ENCODE results near the gene COL15A1. TPM values are rescaled to one million over a fixed set of nuclear protein-coding genes. Genes with fewer than 3 reads are reported as not detected.

COL15A1 gene
- total RNA-seq, 2 donors from 2014 or later: not detected

DNA sequence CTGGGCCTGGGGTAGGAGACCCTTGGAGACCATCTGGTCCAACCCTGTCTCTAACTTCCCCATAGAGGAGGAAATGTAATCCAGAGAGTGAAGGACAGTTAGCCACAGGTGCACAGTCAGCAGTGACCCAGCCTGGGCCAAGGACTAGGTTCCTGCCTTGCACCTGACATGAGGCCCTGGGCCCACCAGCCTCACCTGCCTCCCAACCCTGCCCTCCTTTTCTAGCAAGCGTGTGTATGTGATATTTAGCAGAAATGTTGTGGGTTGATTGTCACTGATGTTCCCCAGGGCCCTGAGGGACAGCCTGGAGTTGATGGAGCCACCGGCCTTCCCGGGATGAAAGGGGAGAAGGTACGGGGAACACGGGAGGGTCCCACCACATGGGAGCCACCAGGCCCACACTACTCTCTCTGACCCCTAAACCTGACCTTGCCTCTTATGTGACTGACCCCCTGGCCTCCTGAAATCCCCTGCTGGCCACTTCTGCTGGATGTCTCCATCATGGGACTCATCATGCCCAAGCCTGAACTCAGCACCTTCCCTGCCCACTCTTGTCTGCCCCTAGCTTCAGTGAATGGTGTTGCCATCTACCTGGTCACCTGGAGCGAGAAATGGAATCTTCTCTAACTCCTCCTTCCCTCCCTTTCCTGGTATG lies 82.0 kb downstream of the COL15A1 start:
- no peak for DNase-seq
- Mint-ChIP-seq H3K4me3 (no peak overlapping the region), H3K27me3 (no peaks in the 10 kb centered on the region), H3K36me3 (ENCODE audit: low read depth) (no peaks in the 10 kb centered on the region), H3K27ac (no peak overlapping the region), H3K4me1 (peaks cover 19% of the 10 kb centered on the region)
- no peak for ATAC-seq
- no peaks in the 10 kb centered on the region for H3K9me3 ChIP-seq (ENCODE audit: control insufficient read depth, low read length, poor library complexity, severe bottlenecking)

DNA sequence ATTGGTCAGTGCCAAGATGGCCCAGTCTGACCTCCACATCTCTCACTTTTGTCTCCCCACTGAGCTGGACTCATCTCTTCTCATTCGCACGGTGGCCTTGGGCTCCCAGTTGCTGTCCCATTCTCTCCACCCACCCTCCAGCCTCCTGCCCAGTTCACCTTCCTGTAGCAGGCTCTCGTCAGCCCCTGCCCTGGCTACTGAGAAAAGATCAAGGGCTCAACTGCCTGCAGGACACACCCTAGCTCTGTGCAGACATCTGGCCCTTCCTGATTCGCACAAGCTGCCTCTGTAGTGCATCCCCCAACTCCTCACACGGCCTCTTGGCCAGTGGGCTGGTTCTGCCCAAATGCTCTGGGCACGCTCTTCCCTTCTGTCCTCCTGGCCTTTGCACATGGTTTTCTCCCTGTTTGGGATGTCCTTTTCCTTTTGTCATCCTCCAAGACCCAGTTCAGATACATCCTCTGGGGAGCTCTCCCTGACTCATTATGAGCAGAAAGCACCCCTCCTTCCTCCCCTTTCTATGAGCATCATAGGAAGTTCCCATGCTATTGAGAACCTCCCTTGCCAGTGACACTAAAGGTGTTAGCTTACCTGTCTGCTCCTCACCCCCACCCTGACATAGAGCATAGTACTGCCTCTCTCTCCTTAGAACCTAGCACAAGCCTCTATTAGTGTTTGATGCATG lies 82.7 kb downstream of the COL15A1 start:
- Mint-ChIP-seq H3K4me1 (peaks cover 19% of the 10 kb centered on the region), H3K27ac (no peak overlapping the region), H3K4me3 (no peak overlapping the region), H3K36me3 (ENCODE audit: low read depth) (no peaks in the 10 kb centered on the region), H3K27me3 (no peaks in the 10 kb centered on the region)
- no peak for ATAC-seq
- no peaks in the 10 kb centered on the region for H3K9me3 ChIP-seq (ENCODE audit: control insufficient read depth, low read length, poor library complexity, severe bottlenecking)
- DNase-seq: no peak

DNA sequence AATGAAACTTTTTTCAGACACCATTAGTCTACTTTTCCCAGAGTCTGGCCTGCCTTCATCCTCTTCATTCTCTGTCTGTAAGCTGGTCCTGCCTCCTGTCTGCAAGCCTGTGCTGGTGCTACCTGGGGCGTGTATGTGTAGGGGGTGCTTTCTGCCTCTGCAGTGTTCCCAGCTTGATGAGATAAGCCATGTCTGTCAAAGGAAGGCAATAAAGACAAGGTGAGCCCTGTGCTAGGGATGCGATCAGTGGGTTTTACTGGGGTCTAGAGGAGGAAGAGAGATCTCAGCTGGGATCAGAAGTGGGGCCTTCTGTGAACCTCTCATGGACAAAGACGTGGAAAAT lies 83.2 kb downstream of the COL15A1 start:
- no peaks in the 10 kb centered on the region for H3K9me3 ChIP-seq (ENCODE audit: control insufficient read depth, low read length, poor library complexity, severe bottlenecking)
- Mint-ChIP-seq H3K4me1 (peaks cover 19% of the 10 kb centered on the region), H3K4me3 (no peak overlapping the region), H3K36me3 (ENCODE audit: low read depth) (no peaks in the 10 kb centered on the region), H3K27me3 (no peaks in the 10 kb centered on the region), H3K27ac (no peak overlapping the region)
- DNase-seq (no peak), ATAC-seq (no peak)

DNA sequence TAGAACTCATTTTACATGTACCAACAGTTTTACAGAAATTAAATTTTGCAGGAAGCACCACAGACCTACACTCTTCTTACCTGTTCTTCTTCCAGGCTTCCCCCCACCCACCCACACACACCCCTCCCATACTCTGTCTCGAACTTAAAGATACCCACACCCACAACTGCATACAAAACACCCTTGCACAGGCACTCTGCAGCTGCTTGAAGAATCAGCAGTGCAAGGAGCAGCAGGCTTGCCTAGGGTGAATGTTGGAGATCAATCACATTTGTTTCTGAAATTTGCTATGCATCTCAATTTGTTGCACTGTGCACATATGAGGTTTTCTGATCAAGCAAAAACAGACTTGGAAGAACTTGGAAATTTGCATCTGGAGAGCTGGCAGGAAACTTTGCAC lies 83.7 kb downstream of the COL15A1 start:
- Mint-ChIP-seq H3K36me3 (ENCODE audit: low read depth) (no peaks in the 10 kb centered on the region), H3K4me1 (peaks cover 19% of the 10 kb centered on the region), H3K27me3 (no peaks in the 10 kb centered on the region), H3K27ac (no peak overlapping the region), H3K4me3 (no peak overlapping the region)
- H3K9me3 ChIP-seq (ENCODE audit: control insufficient read depth, low read length, poor library complexity, severe bottlenecking): no peaks in the 10 kb centered on the region
- ATAC-seq: no peak
- no peak for DNase-seq

- DNase-seq: no peak
- H3K4me1 Mint-ChIP-seq: peaks cover 13% of the 10 kb centered on the region
- H3K36me3 Mint-ChIP-seq (ENCODE audit: low read depth): peaks cover under 1% of the 10 kb centered on the region
- no peaks in the 10 kb centered on the region for H3K27me3 Mint-ChIP-seq
- ATAC-seq: no peak
- H3K4me3 Mint-ChIP-seq: no peak overlapping the region
- H3K27ac Mint-ChIP-seq: no peak overlapping the region
- no peaks in the 10 kb centered on the region for H3K9me3 ChIP-seq (ENCODE audit: control insufficient read depth, low read length, poor library complexity, severe bottlenecking)
These were observed 85.5 kb downstream of the COL15A1 start for GRCh38 chr9:99029083-99029645.

GRCh38 chr9:99030092-99030511 lies 86.4 kb downstream of the COL15A1 start:
- H3K4me3 Mint-ChIP-seq: no peak overlapping the region
- no peaks in the 10 kb centered on the region for H3K9me3 ChIP-seq (ENCODE audit: control insufficient read depth, low read length, poor library complexity, severe bottlenecking)
- H3K27ac Mint-ChIP-seq: no peak overlapping the region
- H3K27me3 Mint-ChIP-seq: no peaks in the 10 kb centered on the region
- peaks cover 2% of the 10 kb centered on the region for H3K36me3 Mint-ChIP-seq (ENCODE audit: low read depth)
- H3K4me1 Mint-ChIP-seq: peaks cover 13% of the 10 kb centered on the region
- ATAC-seq (no peak), DNase-seq (no peak)

GRCh38 chr9:99030610-99031109 lies 87.0 kb downstream of the COL15A1 start:
- DNase-seq (no peak), ATAC-seq (no peak)
- no peak overlapping the region for H3K27ac Mint-ChIP-seq
- H3K36me3 Mint-ChIP-seq (ENCODE audit: low read depth): peaks cover 5% of the 10 kb centered on the region
- peaks cover 18% of the 10 kb centered on the region for H3K4me1 Mint-ChIP-seq
- no peaks in the 10 kb centered on the region for H3K27me3 Mint-ChIP-seq
- H3K9me3 ChIP-seq (ENCODE audit: control insufficient read depth, low read length, poor library complexity, severe bottlenecking): no peaks in the 10 kb centered on the region
- H3K4me3 Mint-ChIP-seq: no peak overlapping the region

DNA sequence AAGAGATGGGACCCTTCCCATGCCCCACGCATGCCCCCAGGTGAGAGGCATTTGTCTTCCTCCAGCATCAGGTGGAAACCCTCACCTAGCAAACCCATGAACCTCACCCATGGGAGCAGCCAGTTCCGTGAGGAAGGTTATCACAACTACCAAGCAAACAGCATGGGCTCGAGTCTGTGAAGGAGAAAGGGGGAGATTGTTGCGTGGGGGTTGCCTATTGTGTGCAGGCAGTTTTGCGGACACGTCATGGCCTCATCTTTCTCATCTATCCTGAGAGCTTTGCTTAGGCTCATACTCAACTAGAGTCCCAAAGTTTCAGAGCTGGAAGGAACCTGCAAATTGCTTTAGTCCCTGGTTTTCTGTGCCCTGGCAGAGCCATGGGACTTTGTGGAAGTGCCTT lies 87.6 kb downstream of the COL15A1 start:
- Mint-ChIP-seq H3K4me3 (no peak overlapping the region), H3K27ac (no peak overlapping the region), H3K4me1 (peaks cover 18% of the 10 kb centered on the region), H3K27me3 (no peaks in the 10 kb centered on the region), H3K36me3 (ENCODE audit: low read depth) (peaks cover 5% of the 10 kb centered on the region)
- H3K9me3 ChIP-seq (ENCODE audit: control insufficient read depth, low read length, poor library complexity, severe bottlenecking): no peaks in the 10 kb centered on the region
- no peak for ATAC-seq
- no peak for DNase-seq

DNA sequence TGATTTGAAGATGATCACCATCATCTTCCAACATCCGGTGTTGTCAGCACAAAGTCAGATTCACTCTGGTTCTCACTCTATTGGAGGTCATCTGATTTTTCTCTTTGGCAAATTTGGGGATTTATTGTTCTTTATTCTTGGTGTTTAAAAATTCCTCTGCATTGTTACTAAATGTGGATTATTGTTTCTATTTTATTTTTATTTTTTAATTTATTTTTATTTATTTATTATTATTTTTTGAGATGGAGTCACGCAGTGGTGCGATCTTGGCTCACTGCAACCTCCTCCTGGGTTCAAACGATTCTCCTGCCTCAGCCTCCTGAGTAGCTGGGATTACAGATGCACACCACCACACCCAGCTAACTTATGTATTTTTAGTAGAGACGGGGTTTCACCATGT lies 88.3 kb downstream of the COL15A1 start:
- ATAC-seq (no peak), DNase-seq (no peak)
- H3K36me3 Mint-ChIP-seq (ENCODE audit: low read depth): peaks cover 5% of the 10 kb centered on the region
- H3K27me3 Mint-ChIP-seq: no peaks in the 10 kb centered on the region
- H3K27ac Mint-ChIP-seq: no peak overlapping the region
- H3K9me3 ChIP-seq (ENCODE audit: control insufficient read depth, low read length, poor library complexity, severe bottlenecking): no peaks in the 10 kb centered on the region
- no peak overlapping the region for H3K4me3 Mint-ChIP-seq
- H3K4me1 Mint-ChIP-seq: peaks cover 14% of the 10 kb centered on the region

GRCh38 chr9:99034149-99034548 lies 90.4 kb downstream of the COL15A1 start:
- no peak for DNase-seq
- H3K9me3 ChIP-seq (ENCODE audit: control insufficient read depth, low read length, poor library complexity, severe bottlenecking): no peaks in the 10 kb centered on the region
- H3K36me3 Mint-ChIP-seq (ENCODE audit: low read depth): peaks cover 9% of the 10 kb centered on the region
- no peak for ATAC-seq
- no peaks in the 10 kb centered on the region for H3K27me3 Mint-ChIP-seq
- no peak overlapping the region for H3K27ac Mint-ChIP-seq
- no peak overlapping the region for H3K4me3 Mint-ChIP-seq
- peaks cover 11% of the 10 kb centered on the region for H3K4me1 Mint-ChIP-seq

DNA sequence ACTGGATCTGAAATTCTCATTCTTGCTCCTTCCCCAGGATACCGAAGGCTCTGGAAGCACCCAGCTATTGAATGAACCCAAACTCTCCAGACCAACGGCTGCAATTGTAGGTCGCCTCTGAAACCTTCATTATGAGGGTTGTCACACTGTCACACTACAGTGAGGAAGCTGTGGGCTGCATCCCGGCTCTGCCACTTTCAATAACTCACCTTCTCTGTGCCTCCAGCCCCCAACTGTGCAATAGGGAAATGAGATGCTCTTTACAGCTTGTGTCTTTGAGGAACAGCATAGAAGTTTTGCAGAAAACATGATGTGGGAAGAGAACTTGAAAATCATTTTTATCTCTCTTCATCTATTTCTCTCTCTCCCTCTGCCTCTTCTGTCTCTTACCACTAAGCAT lies 91.6 kb downstream of the COL15A1 start:
- H3K4me1 Mint-ChIP-seq: peaks cover 14% of the 10 kb centered on the region
- peaks cover 9% of the 10 kb centered on the region for H3K36me3 Mint-ChIP-seq (ENCODE audit: low read depth)
- H3K9me3 ChIP-seq (ENCODE audit: control insufficient read depth, low read length, poor library complexity, severe bottlenecking): no peaks in the 10 kb centered on the region
- DNase-seq: no peak
- peak overlapping the region; percentile 39 for H3K27ac Mint-ChIP-seq
- H3K4me3 Mint-ChIP-seq: no peak overlapping the region
- H3K27me3 Mint-ChIP-seq: no peaks in the 10 kb centered on the region
- no peak for ATAC-seq

DNA sequence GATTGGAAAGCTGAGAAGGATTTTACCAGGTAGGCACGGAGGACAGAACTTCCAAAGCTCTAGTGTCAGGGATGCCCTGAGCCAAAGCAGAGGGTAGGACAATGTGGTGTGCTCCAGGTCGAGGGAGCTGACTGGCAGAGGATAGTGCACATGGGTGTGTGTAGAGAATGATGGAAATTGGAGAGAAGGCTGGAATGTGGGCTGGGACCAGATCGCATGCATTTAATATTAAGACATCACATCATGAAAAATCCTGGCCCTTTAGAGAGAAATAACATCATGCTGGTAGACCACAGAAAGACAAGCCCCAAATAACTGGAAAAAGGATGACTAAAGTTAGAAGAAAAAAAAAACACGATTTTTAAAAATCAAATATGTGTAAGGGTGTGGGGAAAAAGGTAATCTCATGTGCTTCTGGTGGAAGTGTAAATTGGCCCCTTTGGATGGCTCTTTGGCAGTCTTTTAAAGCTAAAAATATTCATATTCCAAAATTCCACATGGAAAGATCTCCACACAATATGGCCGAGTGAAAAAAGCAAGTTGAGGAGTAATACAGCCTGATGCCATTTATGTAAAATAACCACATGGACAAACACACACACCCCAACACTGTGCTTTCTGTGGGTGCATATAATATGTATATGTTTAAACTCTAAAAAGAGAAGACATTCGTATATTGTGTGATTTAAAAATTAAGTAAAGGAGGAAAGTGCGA lies 94.2 kb downstream of the COL15A1 start:
- ATAC-seq (no peak), DNase-seq (no peak)
- Mint-ChIP-seq H3K27me3 (no peaks in the 10 kb centered on the region), H3K4me3 (no peak overlapping the region), H3K36me3 (ENCODE audit: low read depth) (peaks cover 9% of the 10 kb centered on the region), H3K27ac (no peak overlapping the region), H3K4me1 (peaks cover 14% of the 10 kb centered on the region)
- H3K9me3 ChIP-seq (ENCODE audit: control insufficient read depth, low read length, poor library complexity, severe bottlenecking): no peaks in the 10 kb centered on the region

GRCh38 chr9:99038484-99038820 lies 94.7 kb downstream of the COL15A1 start:
- Mint-ChIP-seq H3K27ac (no peak overlapping the region), H3K27me3 (no peaks in the 10 kb centered on the region), H3K4me1 (peaks cover 14% of the 10 kb centered on the region), H3K36me3 (ENCODE audit: low read depth) (peaks cover 9% of the 10 kb centered on the region), H3K4me3 (no peak overlapping the region)
- ATAC-seq: no peak
- H3K9me3 ChIP-seq (ENCODE audit: control insufficient read depth, low read length, poor library complexity, severe bottlenecking): no peaks in the 10 kb centered on the region
- no peak for DNase-seq
